Natural killer cell (primary cell): ENCODE measurements around the gene PPIF. TPM values are rescaled to one million over a fixed set of nuclear protein-coding genes. Genes with fewer than 3 reads are reported as not detected.
A peak's percentile ranks its signal among the peaks of the same experiment; 100 is the strongest.

ENCODE experiments used
- ATAC-seq, 3 donors: fragments of 150-1000 bp in 2 of 3; fragments of 200-7000 bp in 1 of 3; cut with Tn5 transposase; 1 replicate in 1 of 3; 2 replicates in 2 of 3; pipeline ENCODE4 v1.10.0; 2021; ENCODE audit warnings: mild to moderate bottlenecking in 2 of 3, moderate library complexity in 2 of 3
- DNase-seq, 2 donors: peaks; one replicate each; pipeline versions ENCODE4 v3.0.0 to v3.0.0-alpha.2; 2013 to 2021; ENCODE audit warnings: mixed read lengths in 1 of 2
- H3K27ac ChIP-seq: one replicate; pipeline ENCODE4 v1.5.1; 2013; ENCODE audit warnings: mild to moderate bottlenecking, low read length
- H3K27me3 ChIP-seq: one replicate; pipeline ENCODE4 v1.6.1; 2013; ENCODE audit warnings: low read length; ENCODE audit not compliant: control insufficient read depth, insufficient read depth
- H3K36me3 ChIP-seq: one replicate; pipeline ENCODE4 v1.6.1; 2013; ENCODE audit warnings: low read length; ENCODE audit not compliant: control insufficient read depth, insufficient read depth
- H3K4me1 ChIP-seq: one replicate; pipeline ENCODE4 v1.6.1; 2013; ENCODE audit warnings: low read length; ENCODE audit not compliant: control insufficient read depth, insufficient read depth
- H3K4me3 ChIP-seq: one replicate; pipeline ENCODE4 v1.5.1; 2013; ENCODE audit warnings: low read length
- H3K9me3 ChIP-seq: one replicate; pipeline ENCODE4 v1.6.1; 2013; ENCODE audit warnings: low read length; ENCODE audit not compliant: control insufficient read depth, insufficient read depth
- H3K27ac Mint-ChIP-seq, 2 donors: one replicate each; pipeline ENCODE4 v1.8.0; 2022; ENCODE audit warnings: mild to moderate bottlenecking in 2 of 2, mixed read lengths in 2 of 2, moderate library complexity in 1 of 2
- H3K27me3 Mint-ChIP-seq, 2 donors: one replicate each; pipeline ENCODE4 v1.8.0; 2022; ENCODE audit warnings: low read depth in 2 of 2, mixed read lengths in 2 of 2
- H3K36me3 Mint-ChIP-seq: one replicate; pipeline ENCODE4 v1.8.0; 2022; ENCODE audit warnings: mixed read lengths
- H3K4me1 Mint-ChIP-seq, 2 donors: one replicate each; pipeline ENCODE4 v1.8.0; 2022; ENCODE audit warnings: mixed read lengths in 2 of 2
- H3K4me3 Mint-ChIP-seq: one replicate; pipeline ENCODE4 v1.8.0; 2022; ENCODE audit warnings: mild to moderate bottlenecking, moderate library complexity, mixed read lengths
- H3K9me3 Mint-ChIP-seq, 2 donors: one replicate each; pipeline ENCODE4 v1.8.0; 2022; ENCODE audit warnings: mixed read lengths in 2 of 2
- WGBS: methylation state at CpG from one replicate; pipeline ENCODE4 v1.1.7; 2013; ENCODE audit warnings: missing lambda C conversion rate; ENCODE audit not compliant: insufficient coverage; 5-methylcytosine and 5-hydroxymethylcytosine counted together
- intact Hi-C: fragments of 100-400 bp; cut with micrococcal nuclease; formaldehyde crosslinking; loops from one replicate; pipeline ENCODE4 v1.14.2; 2022
- total RNA-seq, 4 donors: library from RNA; stranded (reverse); fragments of 120-200 nt in 1 of 4; gene quantifications; one replicate each; pipeline versions ENCODE4 v1.2.3 to v1.2.4, GENCODE V29; 2013 to 2022
- TF ChIP-seq, protein P1 (sequence below): fragments of 200-600 bp; IDR thresholded peaks from one replicate; pipeline ENCODE4 v1.8.0; 2022; ENCODE audit warnings: antibody characterized with exemption

The PPIF gene
- total RNA-seq, 3 donors from 2014 or later (not counting 1 experiment from before 2014, with no cell fraction given) = 59.5 to 99.1 (median 66.3) TPM

GRCh38 chr10:79310911-79311573 is 36.2 kb upstream of the PPIF start:
- no peak for DNase-seq
- Mint-ChIP-seq H3K9me3 (no peaks in the 10 kb centered on the region), H3K4me1 (peaks cover 10 to 30% of the 10 kb centered on the region in 2 donors), H3K36me3 (no peaks in the 10 kb centered on the region), H3K27ac (peak overlapping the region in 1 of 2 donors; percentile 48), H3K4me3 (no peak overlapping the region), H3K27me3 (no peaks in the 10 kb centered on the region)
- TF ChIP-seq, protein P1, sequence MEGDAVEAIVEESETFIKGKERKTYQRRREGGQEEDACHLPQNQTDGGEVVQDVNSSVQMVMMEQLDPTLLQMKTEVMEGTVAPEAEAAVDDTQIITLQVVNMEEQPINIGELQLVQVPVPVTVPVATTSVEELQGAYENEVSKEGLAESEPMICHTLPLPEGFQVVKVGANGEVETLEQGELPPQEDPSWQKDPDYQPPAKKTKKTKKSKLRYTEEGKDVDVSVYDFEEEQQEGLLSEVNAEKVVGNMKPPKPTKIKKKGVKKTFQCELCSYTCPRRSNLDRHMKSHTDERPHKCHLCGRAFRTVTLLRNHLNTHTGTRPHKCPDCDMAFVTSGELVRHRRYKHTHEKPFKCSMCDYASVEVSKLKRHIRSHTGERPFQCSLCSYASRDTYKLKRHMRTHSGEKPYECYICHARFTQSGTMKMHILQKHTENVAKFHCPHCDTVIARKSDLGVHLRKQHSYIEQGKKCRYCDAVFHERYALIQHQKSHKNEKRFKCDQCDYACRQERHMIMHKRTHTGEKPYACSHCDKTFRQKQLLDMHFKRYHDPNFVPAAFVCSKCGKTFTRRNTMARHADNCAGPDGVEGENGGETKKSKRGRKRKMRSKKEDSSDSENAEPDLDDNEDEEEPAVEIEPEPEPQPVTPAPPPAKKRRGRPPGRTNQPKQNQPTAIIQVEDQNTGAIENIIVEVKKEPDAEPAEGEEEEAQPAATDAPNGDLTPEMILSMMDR = no peak
- Histone ChIP-seq H3K27me3 (no peaks in the 10 kb centered on the region), H3K4me1 (no peaks in the 10 kb centered on the region), H3K9me3 (no peaks in the 10 kb centered on the region), H3K36me3 (peaks cover 57% of the 10 kb centered on the region), H3K4me3 (no peak overlapping the region), H3K27ac (no peak overlapping the region)
- no peak for ATAC-seq
- 91% methylated on average over 26 of the region's 26 CpGs for WGBS
- intact Hi-C loops = no loop called here

DNA sequence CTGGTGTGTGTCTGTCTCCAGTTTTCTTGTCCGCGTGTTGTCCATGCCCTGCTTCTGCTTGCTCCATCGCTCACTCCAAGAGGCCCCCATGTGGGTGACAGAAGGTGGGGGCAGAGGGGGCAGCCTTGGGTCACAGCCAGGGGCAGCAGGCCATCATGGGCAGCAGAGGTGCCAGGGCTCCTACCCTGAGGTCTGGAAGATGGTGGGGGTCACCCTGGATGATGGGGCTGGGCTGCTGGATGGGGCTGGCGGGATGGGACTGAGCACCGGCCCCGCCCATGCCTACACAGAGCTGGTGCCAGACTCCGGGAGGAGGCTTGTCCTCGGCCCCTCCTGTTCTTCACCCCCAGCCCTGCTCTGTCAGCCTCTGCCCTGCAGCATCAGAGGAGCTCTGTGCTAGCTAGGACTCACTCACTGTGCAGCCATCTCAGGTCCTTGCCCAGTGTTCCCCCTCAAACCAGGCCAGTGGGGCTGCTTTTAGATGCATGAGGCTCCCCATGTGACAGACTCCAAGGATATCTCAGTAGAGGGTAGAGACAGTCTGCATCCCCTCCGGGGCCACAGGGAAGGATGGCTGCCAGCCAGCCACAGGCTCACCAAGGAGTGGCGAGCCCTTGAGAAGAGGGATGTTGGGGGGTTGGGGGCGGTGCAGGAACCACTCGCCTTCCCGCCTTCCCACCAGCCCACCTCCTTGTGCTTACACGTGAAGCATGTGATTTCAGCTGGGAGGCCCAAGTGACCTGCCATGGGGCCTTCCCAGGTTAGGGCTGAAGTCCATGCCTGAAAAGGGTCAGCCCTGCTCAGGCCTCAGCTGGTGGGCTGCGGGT is 35.5 kb upstream of the PPIF start:
- Mint-ChIP-seq H3K27me3 (no peaks in the 10 kb centered on the region), H3K27ac (no peak overlapping the region), H3K9me3 (no peaks in the 10 kb centered on the region), H3K36me3 (no peaks in the 10 kb centered on the region), H3K4me1 (peaks cover 16 to 36% of the 10 kb centered on the region in 2 donors), H3K4me3 (no peak overlapping the region)
- H3K9me3 ChIP-seq = no peaks in the 10 kb centered on the region
- H3K27ac ChIP-seq = no peak overlapping the region
- H3K4me3 ChIP-seq = no peak overlapping the region
- intact Hi-C loops = no loop called here
- no peak for ATAC-seq
- DNase-seq = no peak
- peaks cover 5% of the 10 kb centered on the region for H3K4me1 ChIP-seq
- TF ChIP-seq, protein P1 = no peak
- H3K27me3 ChIP-seq = no peaks in the 10 kb centered on the region
- 95% methylated on average over 15 of the region's 15 CpGs for WGBS
- peaks cover 53% of the 10 kb centered on the region for H3K36me3 ChIP-seq

DNA sequence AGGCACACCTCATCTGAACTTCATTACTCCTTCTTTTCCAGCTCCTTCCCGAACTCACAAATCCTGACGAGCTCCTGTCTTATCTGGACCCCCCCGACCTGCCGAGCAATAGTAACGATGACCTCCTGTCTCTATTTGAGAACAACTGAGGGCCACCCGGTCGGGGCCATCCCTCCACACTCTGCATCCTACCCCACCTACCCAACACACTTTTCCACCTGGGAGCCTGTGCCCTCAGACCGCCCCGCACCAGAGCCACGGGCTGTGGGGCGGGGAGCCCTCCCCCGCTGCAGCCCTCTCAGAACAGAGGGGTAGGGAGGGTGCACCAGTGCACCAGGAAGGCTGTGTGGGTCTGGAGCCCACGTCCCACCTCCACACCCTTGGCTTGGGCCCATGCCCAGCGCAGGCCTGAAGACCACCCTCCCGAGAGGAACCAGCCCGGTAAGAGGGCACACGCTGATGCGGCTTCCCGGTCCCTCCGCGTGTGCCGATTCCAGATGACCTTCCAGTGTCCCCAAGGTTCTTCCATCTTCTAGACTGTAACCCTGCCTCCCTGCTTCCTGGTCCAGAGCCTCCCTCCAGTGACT is 34.6 kb upstream of the PPIF start:
- DNase-seq (no peak), ATAC-seq (no peak)
- Mint-ChIP-seq H3K4me1 (peaks cover 25 to 45% of the 10 kb centered on the region in 2 donors), H3K4me3 (no peak overlapping the region), H3K36me3 (no peaks in the 10 kb centered on the region), H3K27ac (no peak overlapping the region), H3K27me3 (no peaks in the 10 kb centered on the region), H3K9me3 (no peaks in the 10 kb centered on the region)
- no peaks in the 10 kb centered on the region for H3K27me3 ChIP-seq
- TF ChIP-seq, protein P1 = no peak
- H3K4me3 ChIP-seq = no peak overlapping the region
- peaks cover 46% of the 10 kb centered on the region for H3K36me3 ChIP-seq
- intact Hi-C loops = no loop called here
- no peak overlapping the region for H3K27ac ChIP-seq
- H3K4me1 ChIP-seq = peaks cover 14% of the 10 kb centered on the region
- 98% methylated on average over 22 of the region's 22 CpGs for WGBS
- H3K9me3 ChIP-seq = no peaks in the 10 kb centered on the region
